ENCODE results near the gene HSPA12B.

- no peak for TF ChIP-seq CTCF (IDR thresholded peaks at IDR 0.05)
- TF ChIP-seq POLR2A (IDR thresholded peaks at IDR 0.05), result no peak
- no peak for TF ChIP-seq EP300 (IDR thresholded peaks at IDR 0.05)
- TF ChIP-seq POLR2AphosphoS5 (IDR thresholded peaks at IDR 0.05), result no peak
These were observed 13.2 kb downstream of the HSPA12B start for GRCh38 chr20:3745686-3746173.

Measured in upper lobe of left lung (tissue), 4 donors.